ENCODE data around the gene ADIPOQ.
"Not testable (repeated sequence)": the region's sequence is repeated elsewhere in the genome, so short reads cannot be mapped to it uniquely, and the experiment has no call there.

ADIPOQ gene

GRCh38 chr3:186873796-186874195 is 31.3 kb downstream of the ADIPOQ start:
- not testable (repeated sequence) for DNase-seq

GRCh38 chr3:186874216-186874615 is 31.7 kb downstream of the ADIPOQ start:
- not testable (repeated sequence) for DNase-seq

GRCh38 chr3:186874841-186875240 is 32.3 kb downstream of the ADIPOQ start:
- DNase-seq = not testable (repeated sequence)

- no peak for DNase-seq
Measured at GRCh38 chr3:186875708-186876107, 33.2 kb downstream of the ADIPOQ start.

GRCh38 chr3:186879781-186880180 is 37.3 kb downstream of the ADIPOQ start:
- DNase-seq = no peak

- DNase-seq = no peak
Measured at GRCh38 chr3:186880406-186880805, 37.9 kb downstream of the ADIPOQ start.

GRCh38 chr3:186882150-186882524 is 39.6 kb downstream of the ADIPOQ start:
- no peak for DNase-seq

- DNase-seq = peak; percentile 30 to 41
Measured at GRCh38 chr3:186882881-186883685, 40.6 kb downstream of the ADIPOQ start.

GRCh38 chr3:186883686-186884058 is 41.2 kb downstream of the ADIPOQ start:
- DNase-seq = no peak

GRCh38 chr3:186884868-186885267 is 42.4 kb downstream of the ADIPOQ start:
- DNase-seq = not testable (repeated sequence)

- no peak for DNase-seq
Measured at GRCh38 chr3:186886202-186886981, 43.9 kb downstream of the ADIPOQ start.

- not testable (repeated sequence) for DNase-seq
Measured at GRCh38 chr3:186887507-186887938, 45.0 kb downstream of the ADIPOQ start.

- no peak for DNase-seq
Measured at GRCh38 chr3:186888569-186888968, 46.1 kb downstream of the ADIPOQ start.

GRCh38 chr3:186889698-186890097 is 47.2 kb downstream of the ADIPOQ start:
- DNase-seq = not testable (repeated sequence)

- DNase-seq = no peak
Measured at GRCh38 chr3:186890911-186891310, 48.4 kb downstream of the ADIPOQ start.

- DNase-seq = not testable (repeated sequence)
Measured at GRCh38 chr3:186893071-186893470, 50.6 kb downstream of the ADIPOQ start.

- no peak for DNase-seq
Measured at GRCh38 chr3:186895406-186895805, 52.9 kb downstream of the ADIPOQ start.

- DNase-seq = no peak
Measured at GRCh38 chr3:186896006-186896405, 53.5 kb downstream of the ADIPOQ start.

GRCh38 chr3:186896875-186897274 is 54.4 kb downstream of the ADIPOQ start:
- no peak for DNase-seq

GRCh38 chr3:186901135-186901734 is 58.7 kb downstream of the ADIPOQ start:
- DNase-seq = no peak

GRCh38 chr3:186902154-186902553 is 59.6 kb downstream of the ADIPOQ start:
- DNase-seq = no peak

- DNase-seq = no peak
Measured at GRCh38 chr3:186902713-186903112, 60.2 kb downstream of the ADIPOQ start.

GRCh38 chr3:186903676-186904075 is 61.2 kb downstream of the ADIPOQ start:
- DNase-seq = not testable (repeated sequence)

- not testable (repeated sequence) for DNase-seq
Measured at GRCh38 chr3:186907075-186907474, 64.6 kb downstream of the ADIPOQ start.

All from activated CD4-positive, alpha-beta T cell treated with anti-CD3 and anti-CD28 coated beads, Interleukin-2, amount 50 U/mL, for 4 hours (primary cell).